AG09319 (cell line): ENCODE measurements around the gene RAPGEF5.

Source experiments
- DNase-seq: peaks from one replicate; pipeline ENCODE4 v3.0.0-alpha.2; 2010; ENCODE audit warnings: low read depth; ENCODE audit errors: extremely low read depth
- CTCF ChIP-seq: IDR thresholded peaks from 2 replicates; pipeline ENCODE4 v1.5.1; 2011; ENCODE audit warnings: low read depth, mild to moderate bottlenecking, inconsistent platforms, low read length, moderate library complexity

Gene RAPGEF5

GRCh38 chr7:22152690-22153089, 204.3 kb downstream of the RAPGEF5 start:
- no peak for TF ChIP-seq CTCF
- no peak for DNase-seq

- no peak for TF ChIP-seq CTCF
- no peak for DNase-seq
Measured at GRCh38 chr7:22151901-22152300, 205.1 kb downstream of the RAPGEF5 start.

GRCh38 chr7:22150221-22150620, 206.7 kb downstream of the RAPGEF5 start:
- TF ChIP-seq CTCF = no peak
- no peak for DNase-seq

- no peak for TF ChIP-seq CTCF
Measured at GRCh38 chr7:22147868-22148267, 209.1 kb downstream of the RAPGEF5 start.

GRCh38 chr7:22146961-22147512, 209.9 kb downstream of the RAPGEF5 start:
- no peak for TF ChIP-seq CTCF
- DNase-seq = no peak

More at GRCh38 chr7:22147868-22148267, 209.1 kb downstream of the RAPGEF5 start:
- DNase-seq = no peak

GRCh38 chr7:22144950-22145349, 212.0 kb downstream of the RAPGEF5 start:
- no peak for TF ChIP-seq CTCF
- no peak for DNase-seq

- DNase-seq = no peak
- no peak for TF ChIP-seq CTCF
Measured at GRCh38 chr7:22143491-22143890, 213.5 kb downstream of the RAPGEF5 start.
